HFFc6 (cell line): ENCODE results near the gene PGAP6. TPM values are rescaled to one million over a fixed set of nuclear protein-coding genes. Genes with fewer than 3 reads are reported as not detected.

Experiments used
- DNase-seq: peaks from one replicate; pipeline ENCODE4 v3.0.0-alpha.2; 2018
- H3K27ac Mint-ChIP-seq: 2 replicates; pipeline ENCODE4 v1.8.0; 2020; ENCODE audit warnings: mild to moderate bottlenecking, mixed read lengths
- H3K27me3 Mint-ChIP-seq: 2 replicates; pipeline ENCODE4 v1.8.0; 2021; ENCODE audit warnings: mild to moderate bottlenecking, moderate library complexity, mixed read lengths; ENCODE audit not compliant: insufficient read depth
- H3K36me3 Mint-ChIP-seq: 2 replicates; pipeline ENCODE4 v1.8.0; 2021; ENCODE audit warnings: low read depth, mixed read lengths
- H3K4me1 Mint-ChIP-seq: 2 replicates; pipeline ENCODE4 v1.8.0; 2020; ENCODE audit warnings: low read depth, mixed read lengths
- H3K4me3 Mint-ChIP-seq: 2 replicates; pipeline ENCODE4 v1.8.0; 2020; ENCODE audit warnings: mild to moderate bottlenecking, moderate library complexity, mixed read lengths
- H3K9me3 Mint-ChIP-seq: 2 replicates; pipeline ENCODE4 v1.8.0; 2020; ENCODE audit warnings: mild to moderate bottlenecking, mixed read lengths
- long read RNA-seq: library from polyadenylated mRNA; unstranded; transcript quantifications from one replicate; pipeline ENCODE4 v2.0.0, GENCODE V29; 2019
- total RNA-seq, 6 experiments: library from RNA; stranded (reverse); fragmentation: NEBNext Ultra II Directional; extraction: Animal tissue kit (Norgen Biotek cat#: 25700); gene quantifications; 2 replicates in 1 of 6; 3 replicates in 5 of 6; pipeline ENCODE4 v1.2.3, GENCODE V29; 2021
- TF ChIP-seq, protein P1 (sequence below): fragments of 200-600 bp; sonication (generic); IDR thresholded peaks from 2 replicates; pipeline ENCODE4 v1.5.0; 2021; ENCODE audit warnings: antibody characterized with exemption, mild to moderate bottlenecking

PGAP6 gene, protein sequence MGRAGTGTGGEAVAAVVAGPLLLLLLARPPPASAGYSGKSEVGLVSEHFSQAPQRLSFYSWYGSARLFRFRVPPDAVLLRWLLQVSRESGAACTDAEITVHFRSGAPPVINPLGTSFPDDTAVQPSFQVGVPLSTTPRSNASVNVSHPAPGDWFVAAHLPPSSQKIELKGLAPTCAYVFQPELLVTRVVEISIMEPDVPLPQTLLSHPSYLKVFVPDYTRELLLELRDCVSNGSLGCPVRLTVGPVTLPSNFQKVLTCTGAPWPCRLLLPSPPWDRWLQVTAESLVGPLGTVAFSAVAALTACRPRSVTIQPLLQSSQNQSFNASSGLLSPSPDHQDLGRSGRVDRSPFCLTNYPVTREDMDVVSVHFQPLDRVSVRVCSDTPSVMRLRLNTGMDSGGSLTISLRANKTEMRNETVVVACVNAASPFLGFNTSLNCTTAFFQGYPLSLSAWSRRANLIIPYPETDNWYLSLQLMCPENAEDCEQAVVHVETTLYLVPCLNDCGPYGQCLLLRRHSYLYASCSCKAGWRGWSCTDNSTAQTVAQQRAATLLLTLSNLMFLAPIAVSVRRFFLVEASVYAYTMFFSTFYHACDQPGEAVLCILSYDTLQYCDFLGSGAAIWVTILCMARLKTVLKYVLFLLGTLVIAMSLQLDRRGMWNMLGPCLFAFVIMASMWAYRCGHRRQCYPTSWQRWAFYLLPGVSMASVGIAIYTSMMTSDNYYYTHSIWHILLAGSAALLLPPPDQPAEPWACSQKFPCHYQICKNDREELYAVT
- 10 to 100 TPM; 50.6 to 69.7 (median 59.7) TPM for total RNA-seq
- long read RNA-seq, partial matches to known transcripts, result 13 of 13 reads
- long read RNA-seq, other reads (novel, unspliced or antisense), result 0 of 13 reads

DNA sequence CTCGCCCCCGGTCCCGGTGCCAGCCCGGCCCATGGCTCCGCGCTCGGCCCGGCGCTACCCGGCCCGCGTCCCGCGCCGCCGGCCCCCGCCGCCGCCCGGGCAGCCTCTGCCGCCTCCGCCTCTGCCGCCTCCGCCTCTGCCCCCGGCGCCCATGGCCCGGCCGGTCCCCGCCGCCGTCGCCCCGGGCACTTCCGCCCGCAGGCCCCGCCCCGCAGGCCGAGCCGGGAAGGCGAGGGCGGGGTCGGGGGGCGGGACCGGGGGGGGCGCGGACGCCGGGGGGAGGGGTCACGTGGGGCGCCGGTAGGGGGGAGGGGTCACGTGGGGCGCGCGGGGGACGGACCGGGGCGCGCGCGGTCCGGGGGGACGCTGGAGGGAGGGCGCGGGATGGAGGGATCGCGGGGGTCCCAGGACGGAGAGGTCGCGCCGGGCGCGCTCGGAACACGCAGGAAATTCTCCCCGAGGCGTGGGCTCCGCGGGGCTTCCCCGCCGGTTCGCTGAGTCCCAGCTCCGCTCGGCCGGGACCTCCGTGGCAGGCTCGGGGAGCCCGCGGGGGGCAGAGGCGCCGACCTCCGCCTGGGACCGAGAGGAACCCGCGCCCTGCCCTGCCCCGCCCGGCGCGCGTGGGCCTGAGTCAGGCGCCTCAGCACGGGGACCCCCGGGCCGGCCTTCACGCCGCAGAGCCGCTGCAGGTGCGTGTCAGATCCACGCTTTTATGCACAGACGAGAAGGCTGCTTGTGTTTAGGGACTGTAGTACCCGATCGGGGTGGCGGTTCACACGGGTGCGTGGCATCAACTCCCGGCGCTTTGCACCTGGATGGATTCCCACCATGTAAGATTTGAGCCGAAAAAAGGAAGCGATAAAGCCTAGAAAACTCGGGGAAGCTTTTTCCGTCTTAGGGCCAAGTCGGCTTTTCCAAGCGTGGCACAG lies at the start of gene PGAP6:
PGAP6 (minus strand) TSS at position 190 of the 929 bp plus-strand sequence; CDS start at position 33, 157 bp downstream.
- no peaks in the 10 kb centered on the region for H3K36me3 Mint-ChIP-seq
- peak within 1 kb of the TSS; percentile 61; the same call in 1 of the 2 replicates for H3K27ac Mint-ChIP-seq
- DNase-seq, result no peak
- peaks cover 6% of the 10 kb centered on the region for H3K4me1 Mint-ChIP-seq
- TF ChIP-seq, protein P1, sequence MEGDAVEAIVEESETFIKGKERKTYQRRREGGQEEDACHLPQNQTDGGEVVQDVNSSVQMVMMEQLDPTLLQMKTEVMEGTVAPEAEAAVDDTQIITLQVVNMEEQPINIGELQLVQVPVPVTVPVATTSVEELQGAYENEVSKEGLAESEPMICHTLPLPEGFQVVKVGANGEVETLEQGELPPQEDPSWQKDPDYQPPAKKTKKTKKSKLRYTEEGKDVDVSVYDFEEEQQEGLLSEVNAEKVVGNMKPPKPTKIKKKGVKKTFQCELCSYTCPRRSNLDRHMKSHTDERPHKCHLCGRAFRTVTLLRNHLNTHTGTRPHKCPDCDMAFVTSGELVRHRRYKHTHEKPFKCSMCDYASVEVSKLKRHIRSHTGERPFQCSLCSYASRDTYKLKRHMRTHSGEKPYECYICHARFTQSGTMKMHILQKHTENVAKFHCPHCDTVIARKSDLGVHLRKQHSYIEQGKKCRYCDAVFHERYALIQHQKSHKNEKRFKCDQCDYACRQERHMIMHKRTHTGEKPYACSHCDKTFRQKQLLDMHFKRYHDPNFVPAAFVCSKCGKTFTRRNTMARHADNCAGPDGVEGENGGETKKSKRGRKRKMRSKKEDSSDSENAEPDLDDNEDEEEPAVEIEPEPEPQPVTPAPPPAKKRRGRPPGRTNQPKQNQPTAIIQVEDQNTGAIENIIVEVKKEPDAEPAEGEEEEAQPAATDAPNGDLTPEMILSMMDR, result no peak
- no peaks in the 10 kb centered on the region; the same call in 1 of the 2 replicates for H3K27me3 Mint-ChIP-seq
- H3K9me3 Mint-ChIP-seq, result no peaks in the 10 kb centered on the region
- H3K4me3 Mint-ChIP-seq, result peak within 1 kb of the TSS; percentile 88

DNA sequence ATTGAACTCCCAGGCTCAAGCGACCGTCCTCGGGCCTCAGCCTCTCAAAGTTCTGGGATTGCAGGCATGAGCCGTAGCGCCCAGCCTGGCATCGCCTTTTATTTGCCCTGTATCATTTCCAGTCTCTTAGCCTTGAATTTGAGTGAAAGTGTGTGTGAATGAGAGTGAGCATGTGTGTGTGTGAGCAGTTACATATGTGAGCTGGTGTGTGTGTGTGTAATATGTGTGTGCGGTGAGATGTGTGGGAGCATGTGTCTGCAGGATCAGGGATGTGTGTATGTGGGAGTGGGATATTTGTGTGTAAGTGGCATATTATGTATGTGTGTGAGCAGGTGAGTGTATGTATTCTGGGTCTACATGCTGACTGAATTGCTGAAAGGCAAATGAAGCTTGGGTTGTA lies 49.1 kb upstream of the PGAP6 start:
- no peak overlapping the region for H3K27ac Mint-ChIP-seq
- DNase-seq, result no peak
- H3K27me3 Mint-ChIP-seq, result no peaks in the 10 kb centered on the region
- no peak overlapping the region for H3K4me3 Mint-ChIP-seq
- H3K9me3 Mint-ChIP-seq, result no peaks in the 10 kb centered on the region
- H3K4me1 Mint-ChIP-seq, result peaks cover 31% of the 10 kb centered on the region
- H3K36me3 Mint-ChIP-seq, result peaks cover 5% of the 10 kb centered on the region
- TF ChIP-seq, protein P1, result no peak

DNA sequence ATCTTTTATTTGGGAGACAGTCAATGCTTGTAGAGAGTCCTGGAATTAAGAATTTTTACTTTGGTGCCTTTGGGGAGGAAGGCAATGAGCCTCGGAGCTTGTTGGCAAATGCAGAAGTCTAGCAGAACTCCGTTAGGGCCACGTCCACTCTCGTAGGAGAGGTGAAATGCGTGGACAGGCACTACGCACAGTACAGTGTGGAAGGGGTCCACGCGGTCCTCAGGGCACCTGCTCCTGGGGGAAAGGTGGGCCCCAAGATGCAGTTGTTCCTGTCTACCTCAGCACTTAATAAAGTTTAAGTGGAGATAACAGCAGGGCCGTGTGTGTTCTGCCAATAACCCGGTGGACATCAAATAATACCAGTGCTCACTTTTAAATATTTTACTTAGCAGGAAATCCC lies 45.5 kb upstream of the PGAP6 start:
- no peaks in the 10 kb centered on the region for H3K9me3 Mint-ChIP-seq
- H3K27ac Mint-ChIP-seq, result peak overlapping the region; percentile 13
- peaks cover 38% of the 10 kb centered on the region for H3K4me1 Mint-ChIP-seq
- H3K36me3 Mint-ChIP-seq, result no peaks in the 10 kb centered on the region
- DNase-seq, result no peak
- TF ChIP-seq, protein P1, result no peak
- H3K4me3 Mint-ChIP-seq, result peak overlapping the region; percentile 87
- H3K27me3 Mint-ChIP-seq, result no peaks in the 10 kb centered on the region

DNA sequence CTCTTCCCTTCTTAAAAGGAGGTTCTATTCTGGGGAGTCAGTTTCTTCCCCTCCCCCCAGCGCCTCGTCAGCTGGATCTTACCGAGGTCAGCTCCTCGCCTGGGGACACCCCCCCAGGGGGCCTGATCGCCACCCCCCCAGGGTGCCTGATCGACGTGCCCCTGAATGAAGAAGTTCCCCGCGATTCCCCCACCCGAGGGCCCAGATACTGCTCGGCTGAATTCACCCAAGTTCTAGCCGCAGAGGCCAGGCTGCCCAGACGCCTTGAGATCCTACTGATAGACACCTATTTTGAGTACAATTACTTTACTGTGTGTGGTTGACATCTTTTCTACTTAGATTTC lies 45.1 kb upstream of the PGAP6 start:
- peaks cover 38% of the 10 kb centered on the region for H3K4me1 Mint-ChIP-seq
- no peak for DNase-seq
- TF ChIP-seq, protein P1, result no peak
- H3K36me3 Mint-ChIP-seq, result no peaks in the 10 kb centered on the region
- peak overlapping the region; percentile 87 for H3K4me3 Mint-ChIP-seq
- H3K27ac Mint-ChIP-seq, result peak overlapping the region; percentile 13
- no peaks in the 10 kb centered on the region for H3K27me3 Mint-ChIP-seq
- no peaks in the 10 kb centered on the region for H3K9me3 Mint-ChIP-seq
